ENCODE results near the gene DIDO1. TPM values are rescaled to one million over a fixed set of nuclear protein-coding genes. Genes with fewer than 3 reads are reported as not detected.

Gene DIDO1
- total RNA-seq, 1 experiment from 2014 or later = 85.9 TPM

DNA sequence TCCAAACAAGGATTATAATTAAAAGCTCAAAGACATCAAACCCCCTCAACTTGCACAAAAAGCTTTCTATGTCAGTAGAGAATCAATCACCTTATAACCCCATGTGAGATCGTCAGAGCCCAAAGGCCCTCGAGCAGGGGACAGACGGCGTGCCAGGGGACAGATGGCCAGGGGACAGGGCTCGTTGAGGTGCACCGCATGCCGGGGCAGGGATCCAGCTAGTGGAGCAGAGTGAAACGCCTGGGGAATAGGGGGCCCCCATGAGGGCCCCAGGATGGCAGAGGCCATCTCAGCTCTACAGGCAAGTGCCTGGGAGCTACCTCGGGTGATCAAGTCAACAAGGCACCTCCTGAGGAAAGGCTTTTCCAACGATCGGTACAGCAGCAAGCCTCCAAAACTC lies 28.6 kb downstream of the DIDO1 start:
- no peaks in the 10 kb centered on the region for H3K27me3 ChIP-seq (ENCODE audit: insufficient read depth, low read length)
- H2AK5ac ChIP-seq (ENCODE audit: insufficient read length, low read length) = no peak overlapping the region
- no peak overlapping the region for H3K18ac ChIP-seq (ENCODE audit: insufficient read length, low read depth, low read length)
- WGBS (ENCODE audit: extremely low coverage, insufficient read length, low lambda C conversion rate) = no CpG with 5 or more reads among the region's 11 CpGs
- H3K4ac ChIP-seq (ENCODE audit: low read depth, low read length) = no peak overlapping the region
- no peak overlapping the region for H3K14ac ChIP-seq (ENCODE audit: insufficient read depth, low read length)
- H3K9me3 ChIP-seq (ENCODE audit: control insufficient read depth, low read depth, low read length) = no peaks in the 10 kb centered on the region
- no peak overlapping the region for H4K91ac ChIP-seq (ENCODE audit: insufficient read length, low read depth, low read length)
- H3K4me1 ChIP-seq (ENCODE audit: insufficient read depth, low read length) = no peaks in the 10 kb centered on the region; the same call in 1 of the 2 replicates
- no peaks in the 10 kb centered on the region; a peak in 1 of 5 replicates for H3K9me3 Mint-ChIP-seq
- no peaks in the 10 kb centered on the region for H3K79me2 ChIP-seq (ENCODE audit: insufficient read depth, low read length)
- peaks cover 32 to 37% of the 10 kb centered on the region in 2 experiments for H3K4me1 Mint-ChIP-seq
- no peak for DNase-seq
- H3K23me2 ChIP-seq (ENCODE audit: insufficient read length, low read depth, low read length, poor library complexity, severe bottlenecking) = no peaks in the 10 kb centered on the region
- no peaks in the 10 kb centered on the region for H4K20me1 ChIP-seq (ENCODE audit: control insufficient read depth, insufficient read depth, insufficient read length)
- H3K27ac ChIP-seq (ENCODE audit: insufficient read length, low read depth, low read length) = no peak overlapping the region
- H3K9ac ChIP-seq (ENCODE audit: extremely low read depth, insufficient read length, low read length) = no peak overlapping the region
- H3K23ac ChIP-seq (ENCODE audit: insufficient read length, low read depth, low read length) = no peak overlapping the region
- H3K36me3 Mint-ChIP-seq (ENCODE audit: insufficient read depth in 1 of 3, low read depth in 3 of 3) = peaks cover 27 to 56% (median 28%) of the 10 kb centered on the region in 3 experiments; a peak in 6 of 7 replicates
- H3K27ac Mint-ChIP-seq = peak overlapping the region in 2 of 3 experiments; percentile 7 to 82; a peak in 3 of 7 replicates
- H3K4me2 ChIP-seq (ENCODE audit: insufficient read depth, insufficient read length, low read length) = no peak overlapping the region
- H3T11ph ChIP-seq (ENCODE audit: low read length) = no peak overlapping the region
- H3K56ac ChIP-seq (ENCODE audit: insufficient read length, low read depth, low read length) = no peak overlapping the region
- H4K5ac ChIP-seq (ENCODE audit: insufficient read length, low read depth, low read length) = no peak overlapping the region
- no peaks in the 10 kb centered on the region for H3K79me1 ChIP-seq (ENCODE audit: insufficient read depth, low read depth, low read length, poor library complexity, severe bottlenecking)
- TF ChIP-seq, protein P1, sequence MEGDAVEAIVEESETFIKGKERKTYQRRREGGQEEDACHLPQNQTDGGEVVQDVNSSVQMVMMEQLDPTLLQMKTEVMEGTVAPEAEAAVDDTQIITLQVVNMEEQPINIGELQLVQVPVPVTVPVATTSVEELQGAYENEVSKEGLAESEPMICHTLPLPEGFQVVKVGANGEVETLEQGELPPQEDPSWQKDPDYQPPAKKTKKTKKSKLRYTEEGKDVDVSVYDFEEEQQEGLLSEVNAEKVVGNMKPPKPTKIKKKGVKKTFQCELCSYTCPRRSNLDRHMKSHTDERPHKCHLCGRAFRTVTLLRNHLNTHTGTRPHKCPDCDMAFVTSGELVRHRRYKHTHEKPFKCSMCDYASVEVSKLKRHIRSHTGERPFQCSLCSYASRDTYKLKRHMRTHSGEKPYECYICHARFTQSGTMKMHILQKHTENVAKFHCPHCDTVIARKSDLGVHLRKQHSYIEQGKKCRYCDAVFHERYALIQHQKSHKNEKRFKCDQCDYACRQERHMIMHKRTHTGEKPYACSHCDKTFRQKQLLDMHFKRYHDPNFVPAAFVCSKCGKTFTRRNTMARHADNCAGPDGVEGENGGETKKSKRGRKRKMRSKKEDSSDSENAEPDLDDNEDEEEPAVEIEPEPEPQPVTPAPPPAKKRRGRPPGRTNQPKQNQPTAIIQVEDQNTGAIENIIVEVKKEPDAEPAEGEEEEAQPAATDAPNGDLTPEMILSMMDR (conservative IDR thresholded peaks at IDR 0.05) = no peak
- H2AFZ ChIP-seq (ENCODE audit: low read length) = no peak overlapping the region
- no peak overlapping the region for H2BK5ac ChIP-seq (ENCODE audit: insufficient read length, low read length)
- no peak overlapping the region for H3K4me3 Mint-ChIP-seq
- no peak overlapping the region for H4K8ac ChIP-seq (replicated peaks; ENCODE audit: insufficient read length, low read depth, low read length)
- no peaks in the 10 kb centered on the region for H3K27me3 Mint-ChIP-seq (ENCODE audit: low read depth)
- no peak overlapping the region for H2BK120ac ChIP-seq (ENCODE audit: low read depth, low read length, poor library complexity, severe bottlenecking)
- no peak overlapping the region for H2BK20ac ChIP-seq (ENCODE audit: low read depth, low read length, poor library complexity, severe bottlenecking)
- H2BK15ac ChIP-seq (ENCODE audit: low read depth, low read length) = no peak overlapping the region
- H2BK12ac ChIP-seq (ENCODE audit: insufficient read length, low read depth, low read length) = no peak overlapping the region
